GM23248 (cell line): ENCODE measurements around the gene CDH1.

Experiments used
- EZH2 ChIP-seq: fragments of 200-600 bp; sonication (generic); IDR thresholded peaks from 2 replicates; pipeline ENCODE4 v1.6.1; 2018; ENCODE audit warnings: antibody characterized with exemption, mild to moderate bottlenecking; ENCODE audit not compliant: insufficient read depth, poor library complexity, severe bottlenecking
- EZH2phosphoT487 ChIP-seq: fragments of 200-600 bp; sonication (generic); IDR thresholded peaks from 2 replicates; pipeline ENCODE4 v1.6.1; 2018; ENCODE audit warnings: antibody characterized with exemption, moderate library complexity, mild to moderate bottlenecking, low read depth; ENCODE audit not compliant: insufficient read depth

DNA sequence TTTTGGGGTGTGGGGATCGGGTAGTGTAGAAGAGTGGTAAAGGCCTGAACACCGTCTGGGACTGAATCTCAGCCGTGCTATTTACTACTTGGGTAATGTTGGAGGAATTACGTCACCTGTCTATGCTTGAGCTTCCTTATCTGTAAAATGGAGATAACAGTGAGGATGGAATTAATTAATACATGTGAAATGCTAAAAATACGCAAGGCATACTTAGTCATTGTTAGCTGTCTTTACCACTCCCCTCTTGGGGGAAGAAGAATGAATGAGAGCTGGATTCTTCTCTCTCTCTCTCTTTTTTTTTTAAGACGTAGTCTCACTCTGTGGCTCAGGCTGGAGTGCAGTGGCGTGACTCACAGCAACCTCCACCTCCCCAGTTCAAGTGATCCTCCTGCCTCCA lies 65.1 kb downstream of the CDH1 start:
- TF ChIP-seq EZH2 = no peak
- TF ChIP-seq EZH2phosphoT487 = no peak
